ENCODE measurements around the gene ATP5F1E.

- TF ChIP-seq CTCF (IDR thresholded peaks at IDR 0.05) (no peak), POLR2A (IDR thresholded peaks at IDR 0.05) (no peak)
These were observed 4.3 kb downstream of the ATP5F1E start for GRCh38 chr20:59027741-59028320.
